Measurements from ENCODE around the gene FITM1.

DNA sequence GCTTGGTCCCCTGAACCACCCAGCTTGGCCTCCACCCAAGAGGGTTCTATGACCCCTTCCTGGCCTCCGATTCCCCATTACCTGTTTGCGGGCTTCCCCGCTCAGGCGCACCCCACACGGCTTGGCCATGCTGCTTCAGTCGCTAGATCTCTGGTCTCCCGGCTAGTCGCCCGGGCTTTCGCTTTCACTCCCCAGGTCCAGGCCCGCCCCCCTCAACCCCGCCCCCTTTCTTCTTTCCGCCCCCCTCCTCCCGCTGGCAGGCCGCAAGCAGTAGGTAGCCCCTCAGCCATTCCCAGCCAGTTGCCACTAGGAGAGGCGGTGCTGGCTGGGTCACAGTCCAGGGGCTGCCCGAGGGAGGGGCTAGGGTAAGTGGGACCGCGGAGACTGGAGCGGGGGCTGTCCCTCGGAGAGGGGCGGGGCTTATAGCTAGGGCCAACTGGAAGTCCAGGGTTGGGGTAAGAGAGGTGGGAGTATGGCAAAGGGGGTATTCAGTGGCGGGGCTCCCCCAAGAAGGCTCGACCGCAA is 16.1 kb downstream of the FITM1 start, which contains the start of gene PSME2:
- no peak for TF ChIP-seq REST (IDR thresholded peaks at IDR 0.05)
- TF ChIP-seq CEBPB (IDR thresholded peaks at IDR 0.05) = no peak
- TF ChIP-seq RCOR1 (IDR thresholded peaks at IDR 0.05; ENCODE audit: low read depth, low read length) = no peak
- TF ChIP-seq JUNB (IDR thresholded peaks at IDR 0.05) = no peak
- TF ChIP-seq POLR2A (IDR thresholded peaks at IDR 0.05; ENCODE audit: low read length) = peak; percentile 71
- no peak for TF ChIP-seq FOSL2 (IDR thresholded peaks at IDR 0.05)
- no peak for TF ChIP-seq FOSL2 (CRISPR knock-in tag; IDR thresholded peaks at IDR 0.05)
- TF ChIP-seq BHLHE40 (IDR thresholded peaks at IDR 0.05; ENCODE audit: low read depth, low read length) = no peak
- TF ChIP-seq RAD21 (conservative IDR thresholded peaks at IDR 0.05 in 1 of 2, IDR thresholded peaks at IDR 0.05 in 1 of 2) = no peak
- TF ChIP-seq, protein P1, sequence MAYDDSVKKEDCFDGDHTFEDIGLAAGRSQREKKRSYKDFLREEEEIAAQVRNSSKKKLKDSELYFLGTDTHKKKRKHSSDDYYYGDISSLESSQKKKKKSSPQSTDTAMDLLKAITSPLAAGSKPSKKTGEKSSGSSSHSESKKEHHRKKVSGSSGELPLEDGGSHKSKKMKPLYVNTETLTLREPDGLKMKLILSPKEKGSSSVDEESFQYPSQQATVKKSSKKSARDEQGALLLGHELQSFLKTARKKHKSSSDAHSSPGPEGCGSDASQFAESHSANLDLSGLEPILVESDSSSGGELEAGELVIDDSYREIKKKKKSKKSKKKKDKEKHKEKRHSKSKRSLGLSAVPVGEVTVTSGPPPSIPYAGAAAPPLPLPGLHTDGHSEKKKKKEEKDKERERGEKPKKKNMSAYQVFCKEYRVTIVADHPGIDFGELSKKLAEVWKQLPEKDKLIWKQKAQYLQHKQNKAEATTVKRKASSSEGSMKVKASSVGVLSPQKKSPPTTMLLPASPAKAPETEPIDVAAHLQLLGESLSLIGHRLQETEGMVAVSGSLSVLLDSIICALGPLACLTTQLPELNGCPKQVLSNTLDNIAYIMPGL (CRISPR knock-in tag; IDR thresholded peaks at IDR 0.05; ENCODE audit: borderline replicate concordance) = no peak
- peak; percentile 30; a peak in 2 of 5 replicates for TF ChIP-seq JUN (IDR thresholded peaks at IDR 0.05)
- TF ChIP-seq HDAC2 (IDR thresholded peaks at IDR 0.05) = no peak
- no peak for TF ChIP-seq CTCF (IDR thresholded peaks at IDR 0.05)
- TF ChIP-seq MYC (IDR thresholded peaks at IDR 0.05; ENCODE audit: borderline replicate concordance, low read length) = no peak

All from A549 (cell line).